Ascending aorta (tissue), 2 donors: ENCODE data around the gene FRYL. TPM values are rescaled to one million over a fixed set of nuclear protein-coding genes. Genes with fewer than 3 reads are reported as not detected.

Experiments
- DNase-seq, 2 donors: peaks; one replicate each; pipeline ENCODE4 v3.0.0-alpha.2; 2019; ENCODE audit warnings: low spot score in 2 of 2
- H3K27ac ChIP-seq, 2 donors: fragments of 200-600 bp; sonication (generic); one replicate each; pipeline ENCODE4 v1.5.1; 2016 to 2017; ENCODE audit warnings: mild to moderate bottlenecking in 1 of 2
- H3K27me3 ChIP-seq: fragments of 200-600 bp; sonication (generic); one replicate; pipeline ENCODE4 v1.5.1; 2017
- H3K36me3 ChIP-seq, 2 donors: fragments of 200-600 bp; sonication (generic); one replicate each; pipeline ENCODE4 v1.5.1; 2016
- H3K4me1 ChIP-seq, 2 donors: fragments of 200-600 bp; sonication (generic); one replicate each; pipeline ENCODE4 v1.5.1; 2016 to 2017; ENCODE audit warnings: mild to moderate bottlenecking in 1 of 2
- H3K4me3 ChIP-seq, 2 donors: fragments of 200-600 bp; sonication (generic); one replicate each; pipeline ENCODE4 v1.5.1; 2016 to 2017; ENCODE audit warnings: mild to moderate bottlenecking in 1 of 2
- H3K9me3 ChIP-seq, 2 donors: fragments of 200-600 bp; sonication (generic); one replicate each; pipeline ENCODE4 v1.5.1; 2016
- CTCF ChIP-seq, 3 experiments: fragments of 200-600 bp in 2 of 3; fragments of 450-650 bp in 1 of 3; sonication (generic) in 2 of 3; IDR thresholded peaks; one replicate each; pipeline ENCODE4 v1.5.1; 2016 to 2019; ENCODE audit warnings: antibody characterized with exemption in 3 of 3, mild to moderate bottlenecking in 1 of 3, moderate library complexity in 1 of 3
- intact Hi-C: fragments of 100-400 bp; cut with DNase I; formaldehyde crosslinking; loops from one replicate; pipeline ENCODE4 v1.15.1; 2023
- total RNA-seq: library from RNA; depleted of rRNA; stranded (reverse); fragments of >200 nt; gene quantifications from one replicate; pipeline ENCODE4 v1.1.0, GENCODE V29; 2016

Gene FRYL
- total RNA-seq, 1 donor from 2014 or later, result 40.6 TPM

GRCh38 chr4:48780865-48781214 lies 761 bp upstream of the FRYL start:
- Histone ChIP-seq H3K4me3 (peak overlapping the region; percentile 60 to 69), H3K27me3 (no peaks in the 10 kb centered on the region), H3K36me3 (no peaks in the 10 kb centered on the region), H3K4me1 (peaks cover 0 to 20% of the 10 kb centered on the region in 2 donors), H3K27ac (peak overlapping the region; percentile 72 to 84), H3K9me3 (no peaks in the 10 kb centered on the region)
- intact Hi-C loops, result loop anchor here (1.0 to 5.0 kb wide), 3 partner anchors 50 to 204 kb away; partner anchors contain the start of gene OCIAD1
- DNase-seq, result peak in 1 of 2 donors; percentile 72
- TF ChIP-seq CTCF (IDR thresholded peaks at IDR 0.05), result no peak

GRCh38 chr4:48779095-48779997 lies 733 bp downstream of the FRYL start:
- TF ChIP-seq CTCF (IDR thresholded peaks at IDR 0.05), result peak in 1 of 3 experiments; percentile 25
- Histone ChIP-seq H3K27ac (peak overlapping the region; percentile 85 to 95), H3K9me3 (no peaks in the 10 kb centered on the region), H3K4me1 (peaks cover 0 to 20% of the 10 kb centered on the region in 2 donors), H3K4me3 (peak overlapping the region; percentile 60 to 89), H3K27me3 (no peaks in the 10 kb centered on the region), H3K36me3 (no peaks in the 10 kb centered on the region)
- intact Hi-C loops, result loop anchor here (1.0 to 5.0 kb wide), 2 partner anchors 22 to 128 kb away; partner anchors contain the start of gene OCIAD2
- DNase-seq, result peak in 1 of 2 donors; percentile 84

GRCh38 chr4:48778431-48779094 lies 1.5 kb downstream of the FRYL start:
- H3K27ac ChIP-seq, result peak overlapping the region; percentile 85 to 95
- intact Hi-C loops, result loop anchor here (1.0 to 5.0 kb wide), 2 partner anchors 23 to 129 kb away; partner anchors contain the start of gene OCIAD2
- TF ChIP-seq CTCF (IDR thresholded peaks at IDR 0.05), result no peak
- H3K4me1 ChIP-seq, result peaks cover 0 to 22% of the 10 kb centered on the region in 2 donors
- H3K4me3 ChIP-seq, result peak overlapping the region; percentile 60 to 89
- no peak for DNase-seq
- H3K27me3 ChIP-seq, result no peaks in the 10 kb centered on the region
- H3K36me3 ChIP-seq, result no peaks in the 10 kb centered on the region
- H3K9me3 ChIP-seq, result no peaks in the 10 kb centered on the region

- peak overlapping the region; percentile 60 to 89 for H3K4me3 ChIP-seq
- no peak for TF ChIP-seq CTCF (IDR thresholded peaks at IDR 0.05)
Observed at GRCh38 chr4:48777739-48778138, 2.3 kb downstream of the FRYL start.

GRCh38 chr4:48774760-48775710 lies 5.0 kb downstream of the FRYL start:
- intact Hi-C loops, result loop anchor here (5.0 kb wide), 1 partner anchor 132 kb away; the partner anchor contains the start of gene OCIAD2
- peak overlapping the region; percentile 3 to 25 for H3K27ac ChIP-seq
- no peaks in the 10 kb centered on the region for H3K27me3 ChIP-seq
- no peak for TF ChIP-seq CTCF (IDR thresholded peaks at IDR 0.05)
- peaks cover 0 to 17% of the 10 kb centered on the region in 2 donors for H3K4me1 ChIP-seq
- no peak for DNase-seq
- no peaks in the 10 kb centered on the region for H3K9me3 ChIP-seq
- no peak overlapping the region for H3K4me3 ChIP-seq
- no peaks in the 10 kb centered on the region for H3K36me3 ChIP-seq

More at GRCh38 chr4:48777739-48778138, 2.3 kb downstream of the FRYL start:
- Histone ChIP-seq H3K27me3 (no peaks in the 10 kb centered on the region), H3K27ac (peak overlapping the region in 1 of 2 donors; percentile 6), H3K4me1 (peaks cover 0 to 22% of the 10 kb centered on the region in 2 donors), H3K36me3 (no peaks in the 10 kb centered on the region), H3K9me3 (no peaks in the 10 kb centered on the region)
- DNase-seq, result no peak
- intact Hi-C loops, result loop anchor here (5.0 kb wide), 1 partner anchor 130 kb away; the partner anchor contains the start of gene OCIAD2
